IPS DF 4.7 (cell line): ENCODE measurements around the gene ZNF888.
"Not testable (repeated sequence)": the region's sequence is repeated elsewhere in the genome, so short reads cannot be mapped to it uniquely, and the experiment has no call there.

Experiments used
- DNase-seq: peaks from one replicate; pipeline ENCODE4 v3.0.0-alpha.2; 2013; ENCODE audit warnings: low spot score; ENCODE audit errors: extremely low read depth

Gene ZNF888

GRCh38 chr19:52880895-52881389 is 42.3 kb downstream of the ZNF888 start:
- DNase-seq: no peak

DNA sequence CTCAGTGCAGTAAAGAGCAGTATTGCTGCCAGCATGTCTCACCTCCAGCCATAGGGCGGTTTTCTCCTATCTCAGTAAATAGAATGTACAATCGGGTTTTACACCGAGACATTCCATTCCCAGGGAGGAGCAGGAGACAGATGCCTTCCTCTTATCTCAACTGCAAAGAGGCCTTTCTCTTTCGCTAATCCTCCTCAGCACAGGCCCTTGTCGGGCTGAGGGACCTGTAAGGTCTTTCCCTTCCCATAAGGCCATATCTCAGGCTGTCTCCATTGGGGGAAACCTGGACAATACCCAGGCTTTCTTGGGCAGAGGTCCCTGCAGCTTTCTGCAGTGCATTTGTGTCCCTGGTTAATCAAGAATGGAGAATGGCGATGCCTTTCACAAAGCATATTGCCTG is 50.2 kb downstream of the ZNF888 start:
- not testable (repeated sequence) for DNase-seq

DNA sequence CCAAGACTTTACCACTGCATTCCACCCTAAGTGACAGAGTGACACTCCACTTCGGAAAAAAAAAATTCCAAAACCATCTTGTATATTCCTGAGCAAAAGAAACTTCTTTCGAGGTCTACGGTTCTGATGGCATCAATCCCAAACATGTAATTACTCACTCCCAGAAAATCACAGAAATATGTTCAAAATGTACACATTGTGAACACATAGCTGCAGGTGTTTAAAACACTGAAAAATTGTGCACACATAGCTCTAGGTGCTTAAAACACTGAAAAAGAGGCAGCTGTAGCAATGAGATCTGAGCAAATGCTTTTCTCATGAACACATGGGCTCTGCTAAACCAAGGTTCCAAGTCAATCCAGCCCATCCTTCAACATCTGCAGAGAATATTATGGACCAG is 51.8 kb downstream of the ZNF888 start:
- no peak for DNase-seq

GRCh38 chr19:52868031-52868430 is 55.2 kb downstream of the ZNF888 start:
- not testable (repeated sequence) for DNase-seq

DNA sequence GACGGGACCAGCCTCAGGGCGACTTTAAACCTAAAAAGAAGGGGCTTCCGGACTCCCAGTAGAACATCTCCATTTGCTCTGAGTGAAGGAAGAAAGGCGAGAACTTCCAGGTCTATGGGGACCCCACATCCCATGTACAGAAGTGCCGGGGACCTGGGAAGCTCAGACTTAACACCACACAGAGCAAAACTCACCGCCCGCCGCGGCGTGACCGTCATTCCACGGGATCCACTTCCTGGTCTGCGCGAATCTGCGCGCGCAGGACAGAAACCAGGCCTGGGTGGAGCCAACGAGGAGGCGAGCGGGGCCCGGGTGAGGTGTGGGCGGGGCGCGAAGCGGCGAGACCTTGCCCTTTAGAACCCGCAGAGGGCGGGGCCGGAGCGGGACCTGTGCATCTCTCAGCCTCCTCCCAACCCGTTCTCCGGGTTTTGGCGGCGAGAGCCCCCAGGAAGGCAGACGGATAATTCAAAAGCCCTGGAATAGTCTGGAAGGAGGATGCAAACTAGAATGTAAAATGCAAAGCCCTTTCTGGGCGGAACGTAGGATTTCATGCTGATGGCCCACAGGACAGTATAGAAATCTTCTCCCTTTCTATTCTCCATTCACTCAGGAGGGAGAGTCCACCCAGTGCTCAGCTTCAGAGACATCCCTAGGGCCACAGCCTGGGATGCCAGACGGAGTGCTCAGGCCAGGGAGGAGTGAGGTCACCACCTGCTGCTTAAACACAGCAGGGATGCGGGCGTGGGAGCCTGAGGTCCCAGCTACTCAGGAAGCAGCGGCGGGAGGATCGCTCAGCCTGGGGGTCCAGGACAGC is 65.6 kb downstream of the ZNF888 start, which contains the start of gene ZNF468:
ZNF468 (minus strand) TSS at position 242 of the 814 bp plus-strand sequence. CDS start 3,347 bp downstream, outside the sequence.
- DNase-seq: peak; percentile 28

DNA sequence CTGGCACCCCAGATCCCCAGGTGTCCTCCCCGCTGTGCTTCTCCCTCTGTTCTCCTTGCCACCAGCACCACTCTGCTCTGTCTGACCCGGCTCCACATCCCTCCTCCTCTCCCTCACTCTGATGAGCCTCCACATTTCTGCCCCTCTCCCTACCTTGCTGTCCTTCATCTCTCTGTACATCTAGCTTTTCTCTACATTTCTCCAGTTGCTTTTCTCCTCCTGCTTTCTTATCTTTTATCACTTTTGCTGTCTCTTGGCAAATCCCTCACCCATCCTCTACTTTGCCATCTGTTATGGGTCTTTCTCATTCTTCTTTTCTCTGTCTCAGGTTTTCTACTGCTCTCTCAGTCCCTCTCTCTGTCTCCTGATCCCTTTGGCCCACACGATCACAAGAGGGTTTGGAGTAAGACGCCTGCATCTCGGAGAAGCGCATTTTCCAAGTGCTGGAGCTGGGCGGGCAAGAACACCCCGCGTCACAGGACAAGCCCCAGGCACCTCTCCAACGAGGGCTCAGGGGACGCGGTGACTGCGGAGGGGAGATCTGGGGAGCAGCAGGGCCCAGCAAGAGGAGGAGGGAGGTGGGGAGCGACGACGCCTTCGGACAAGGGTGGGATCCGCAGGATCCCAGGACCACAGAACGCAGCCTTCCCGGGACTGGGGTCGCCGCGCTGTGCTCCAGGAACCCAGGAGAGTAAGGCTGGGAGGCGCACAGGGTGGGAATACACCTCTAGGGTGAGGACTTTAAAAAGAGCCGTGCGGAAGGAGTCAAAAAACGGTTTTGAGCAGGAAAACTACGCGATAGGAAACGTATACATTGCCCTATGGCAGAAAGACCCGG is 66.5 kb downstream of the ZNF888 start:
- DNase-seq: not testable (repeated sequence)
